Epidermal melanocyte (primary cell): ENCODE results near the gene KBTBD12.

ENCODE experiments used
- DNase-seq: peaks from one replicate; pipeline ENCODE4 v3.0.0; 2011; ENCODE audit warnings: low spot score; ENCODE audit not compliant: insufficient read length

Gene KBTBD12

GRCh38 chr3:127985216-127985615 is 70.2 kb downstream of the KBTBD12 start:
- DNase-seq, result no peak

- no peak for DNase-seq
Observed at GRCh38 chr3:127985655-127986225, 70.7 kb downstream of the KBTBD12 start.

DNA sequence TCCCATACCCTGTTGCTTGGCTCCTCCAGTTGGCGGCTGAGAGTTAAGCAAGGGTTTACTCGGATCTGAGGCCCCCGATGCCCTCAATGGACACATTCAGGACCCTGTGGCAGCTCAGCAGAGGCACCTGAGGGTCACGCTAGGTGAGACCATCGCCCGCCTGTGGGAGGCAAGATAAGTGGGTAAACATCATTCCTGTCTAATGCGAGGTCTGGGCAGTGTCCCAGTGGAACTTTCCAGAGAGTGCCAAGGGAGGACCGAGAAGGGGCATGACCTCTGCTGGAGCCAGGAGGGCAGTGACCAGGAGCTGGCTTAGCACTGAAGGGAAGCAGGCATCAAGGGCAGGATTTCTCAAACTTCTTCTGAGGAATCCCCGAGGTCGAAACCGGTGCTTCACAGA is 71.8 kb downstream of the KBTBD12 start:
- DNase-seq, result no peak

GRCh38 chr3:127987309-127987995 is 72.4 kb downstream of the KBTBD12 start:
- DNase-seq, result no peak

GRCh38 chr3:127988770-127989557 is 73.9 kb downstream of the KBTBD12 start:
- no peak for DNase-seq

GRCh38 chr3:127990051-127990450 is 75.0 kb downstream of the KBTBD12 start:
- no peak for DNase-seq

- DNase-seq, result no peak
Observed at GRCh38 chr3:127990461-127990860, 75.4 kb downstream of the KBTBD12 start.

DNA sequence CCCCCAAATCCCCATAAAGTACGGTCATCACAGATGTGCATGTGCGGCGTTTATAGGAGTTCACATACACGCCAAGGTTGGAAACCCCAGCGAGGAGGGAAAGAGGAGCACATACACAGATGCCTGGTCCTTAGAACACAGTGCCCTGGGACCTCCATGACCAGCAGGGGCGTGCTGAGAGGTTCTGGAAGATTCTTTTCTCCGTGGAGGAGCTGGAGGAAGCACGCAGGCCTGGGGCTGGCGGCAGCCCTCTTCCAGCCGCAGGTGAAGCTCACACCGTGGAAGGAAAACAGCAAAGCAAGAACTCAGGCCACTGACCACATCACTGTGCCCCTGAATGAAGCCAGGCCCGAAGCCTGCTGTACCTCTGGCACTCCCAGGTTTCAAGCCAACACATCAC is 76.2 kb downstream of the KBTBD12 start:
- DNase-seq, result no peak

GRCh38 chr3:127991681-127992080 is 76.6 kb downstream of the KBTBD12 start:
- DNase-seq, result no peak

DNA sequence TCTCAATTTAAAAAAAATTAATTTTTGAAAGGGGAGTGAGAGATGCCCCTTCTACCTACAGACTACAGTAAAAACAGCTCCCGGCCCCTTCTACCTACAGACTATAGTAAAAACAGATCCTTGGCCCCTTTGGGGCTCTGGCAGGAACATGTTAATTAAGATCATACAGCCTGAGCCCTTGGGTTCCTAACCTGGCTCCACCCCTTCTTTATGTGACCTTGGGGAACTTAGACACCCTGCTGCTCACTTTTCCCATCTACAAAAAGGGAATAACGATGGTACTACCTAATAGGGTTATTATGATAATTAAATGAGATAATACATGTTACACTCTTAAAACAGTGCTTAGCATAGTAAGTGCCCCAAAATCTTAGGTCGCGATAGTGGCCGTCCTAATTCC is 77.1 kb downstream of the KBTBD12 start:
- no peak for DNase-seq

- DNase-seq, result no peak
Observed at GRCh38 chr3:127994011-127994410, 79.0 kb downstream of the KBTBD12 start.

DNA sequence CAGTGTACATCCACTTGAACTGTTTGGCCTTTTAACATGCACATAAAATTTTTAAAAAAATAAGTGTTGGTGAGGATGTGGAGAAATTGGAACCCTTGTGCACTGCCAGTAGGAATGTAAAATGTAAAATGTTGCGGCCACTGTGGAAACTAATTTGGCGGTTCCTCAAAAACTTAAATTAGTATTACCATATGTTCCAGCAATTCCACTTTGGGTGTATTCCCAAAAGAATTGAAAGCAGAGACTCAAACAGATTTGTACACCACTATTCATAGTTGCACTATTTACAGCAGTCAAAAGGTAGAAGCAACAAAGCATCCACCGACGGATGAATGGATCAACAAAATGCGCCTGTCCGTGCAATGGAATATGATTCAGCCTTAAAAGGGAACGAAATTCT is 82.0 kb downstream of the KBTBD12 start:
- no peak for DNase-seq

DNA sequence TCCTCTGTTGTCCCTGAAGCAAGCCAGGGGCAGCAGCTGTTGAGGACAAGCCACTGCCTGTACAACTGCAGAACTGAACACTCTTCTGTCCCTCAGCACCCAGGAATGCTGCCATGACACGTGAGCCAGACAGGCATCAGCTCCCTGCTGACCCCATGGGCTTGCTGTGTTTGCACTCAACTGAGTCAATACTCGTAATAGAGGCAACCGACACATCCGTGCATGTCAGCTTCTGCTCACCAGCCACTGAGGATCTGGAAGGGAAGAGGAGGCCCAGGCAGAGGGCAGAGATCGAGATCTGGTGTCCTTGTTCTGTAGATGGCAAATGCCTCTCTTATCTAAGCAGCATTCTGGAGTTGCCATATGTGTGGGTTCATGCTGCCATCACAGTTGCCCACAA is 82.9 kb downstream of the KBTBD12 start:
- no peak for DNase-seq

DNA sequence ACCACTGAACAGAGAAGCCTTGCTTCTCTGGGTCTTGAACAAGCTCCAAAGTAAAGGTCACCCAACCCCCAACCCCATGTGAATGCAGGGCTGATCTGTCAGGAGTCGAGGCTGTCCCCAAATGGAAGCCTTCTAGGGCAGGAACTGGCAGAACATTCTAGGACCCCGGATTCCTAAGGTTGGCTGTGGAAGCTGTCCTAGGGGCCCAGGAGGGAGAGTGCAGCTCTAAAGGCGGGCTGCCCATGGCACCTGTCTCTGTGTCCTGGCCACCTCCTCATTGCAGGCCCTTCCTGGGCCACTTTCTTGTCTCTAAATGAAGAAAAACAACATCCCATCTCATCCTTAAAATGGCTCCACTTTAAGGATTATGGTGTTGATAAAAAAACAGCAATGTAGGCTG is 83.6 kb downstream of the KBTBD12 start:
- DNase-seq, result no peak

DNA sequence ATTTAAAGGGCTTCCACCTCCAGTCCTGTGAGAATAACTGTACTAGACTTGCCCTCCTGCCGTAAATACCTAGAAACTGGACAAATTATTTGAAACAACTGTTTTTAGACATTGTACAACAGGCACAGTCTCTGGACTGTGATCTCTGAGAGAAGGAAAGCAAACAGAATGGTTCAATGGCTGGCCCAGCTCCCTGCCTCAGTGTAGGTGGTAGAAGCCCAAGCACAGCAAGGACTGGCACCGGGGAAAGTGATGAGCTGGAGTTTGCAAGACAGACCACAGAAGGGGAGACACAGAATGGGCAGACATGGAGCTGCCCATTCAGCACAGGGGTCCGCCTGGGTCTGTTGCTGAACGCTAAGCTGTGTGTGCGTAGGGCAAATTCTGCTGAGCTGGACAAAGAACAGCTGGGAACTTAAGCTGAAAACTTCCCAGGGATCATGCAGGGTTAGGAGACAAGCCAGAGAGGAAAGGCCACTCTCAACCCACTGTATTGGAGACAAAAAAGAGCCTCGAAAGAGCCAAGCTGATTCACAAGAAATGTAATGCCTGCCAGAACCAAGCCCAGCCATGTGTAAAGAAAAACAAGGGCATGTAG is 84.6 kb downstream of the KBTBD12 start:
- no peak for DNase-seq

- DNase-seq, result no peak
Observed at GRCh38 chr3:128001576-128001975, 86.5 kb downstream of the KBTBD12 start.

DNA sequence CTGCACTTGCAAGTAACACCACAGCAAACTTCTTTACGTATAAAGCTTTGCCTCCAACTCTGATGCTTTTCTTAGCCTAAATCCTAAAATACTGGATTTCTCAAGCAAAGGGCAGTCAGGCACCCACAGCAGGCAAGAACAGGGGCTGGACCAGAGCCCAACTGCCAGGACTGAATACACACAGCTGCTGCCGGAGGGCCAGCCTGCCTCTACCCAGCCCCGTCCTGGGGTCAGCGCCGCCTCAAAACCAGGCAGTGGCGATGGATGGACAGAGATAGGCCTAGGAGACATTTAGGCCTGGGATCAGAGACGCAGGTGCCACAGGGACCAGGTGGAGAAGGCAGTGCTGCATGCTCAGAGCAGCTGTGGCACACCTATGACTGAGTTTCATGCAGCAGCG is 89.6 kb downstream of the KBTBD12 start:
- no peak for DNase-seq

GRCh38 chr3:128006061-128007032 is 91.3 kb downstream of the KBTBD12 start:
- DNase-seq, result no peak

GRCh38 chr3:128007033-128007424 is 92.0 kb downstream of the KBTBD12 start:
- no peak for DNase-seq

GRCh38 chr3:128009952-128010846 is 95.2 kb downstream of the KBTBD12 start:
- no peak for DNase-seq
